Karpas-422 (cell line): ENCODE data around the gene TLE5. TPM values are rescaled to one million over a fixed set of nuclear protein-coding genes. Genes with fewer than 3 reads are reported as not detected.

Experiments
- DNase-seq: peaks from one replicate; pipeline ENCODE4 v3.0.0-alpha.2; 2015
- H2AFZ ChIP-seq: fragments of 200-600 bp; sonication (generic); 2 replicates; pipeline ENCODE4 v1.6.1; 2014; ENCODE audit warnings: antibody characterized with exemption, low read length, mixed read lengths
- H3K27ac ChIP-seq: fragments of 200-600 bp; sonication (generic); 2 replicates; pipeline ENCODE4 v1.5.1; 2014; ENCODE audit warnings: mild to moderate bottlenecking, low read length, moderate library complexity
- H3K27me3 ChIP-seq: fragments of 200-600 bp; sonication (generic); 2 replicates; pipeline ENCODE4 v1.6.1; 2014; ENCODE audit warnings: low read length, mixed read lengths
- H3K36me3 ChIP-seq: fragments of 200-600 bp; sonication (generic); 2 replicates; pipeline ENCODE4 v1.6.1; 2014; ENCODE audit warnings: low read length, mixed read lengths; ENCODE audit not compliant: insufficient read depth
- H3K4me1 ChIP-seq: fragments of 200-600 bp; sonication (generic); 2 replicates; pipeline ENCODE4 v1.6.1; 2014; ENCODE audit warnings: mild to moderate bottlenecking, low read length, mixed read lengths
- H3K4me2 ChIP-seq: fragments of 200-600 bp; sonication (generic); 2 replicates; pipeline ENCODE4 v1.6.1; 2014; ENCODE audit warnings: low read length, low read depth, mild to moderate bottlenecking; ENCODE audit not compliant: poor library complexity, severe bottlenecking
- H3K4me3 ChIP-seq: fragments of 200-600 bp; sonication (generic); 2 replicates; pipeline ENCODE4 v1.5.1; 2014; ENCODE audit warnings: mild to moderate bottlenecking, antibody characterized with exemption, low read length, mixed read lengths
- H3K79me2 ChIP-seq: fragments of 200-600 bp; sonication (generic); 2 replicates; pipeline ENCODE4 v1.6.1; 2014; ENCODE audit warnings: mild to moderate bottlenecking, low read length, mixed read lengths
- H3K9ac ChIP-seq: fragments of 200-600 bp; sonication (generic); 2 replicates; pipeline ENCODE4 v1.6.0; 2014; ENCODE audit warnings: low read length
- H3K9me2 ChIP-seq: fragments of 200-600 bp; sonication (generic), shearing (Covaris generic); replicated peaks from 2 replicates; pipeline ENCODE4 v1.6.0; 2014; ENCODE audit warnings: mild to moderate bottlenecking, low read length, moderate library complexity; ENCODE audit not compliant: insufficient read depth
- H3K9me3 ChIP-seq: fragments of 300-700, 200-600 bp; sonication (generic); 2 replicates; pipeline ENCODE4 v1.6.1; 2014; ENCODE audit warnings: low read length, mixed read lengths
- H4K20me1 ChIP-seq: fragments of 200-600 bp; sonication (generic); 2 replicates; pipeline ENCODE4 v1.6.1; 2014; ENCODE audit warnings: mild to moderate bottlenecking, antibody characterized with exemption, low read length, low read depth; ENCODE audit not compliant: insufficient read depth
- total RNA-seq: library from RNA; depleted of rRNA; stranded (reverse); fragments of >200 nt; shearing (Covaris generic); gene quantifications from 2 replicates; pipeline ENCODE4 v1.2.3, GENCODE V29; 2014; ENCODE audit warnings: low replicate concordance

The TLE5 gene
- total RNA-seq, 1 experiment from 2014 or later, result 146 TPM

DNA sequence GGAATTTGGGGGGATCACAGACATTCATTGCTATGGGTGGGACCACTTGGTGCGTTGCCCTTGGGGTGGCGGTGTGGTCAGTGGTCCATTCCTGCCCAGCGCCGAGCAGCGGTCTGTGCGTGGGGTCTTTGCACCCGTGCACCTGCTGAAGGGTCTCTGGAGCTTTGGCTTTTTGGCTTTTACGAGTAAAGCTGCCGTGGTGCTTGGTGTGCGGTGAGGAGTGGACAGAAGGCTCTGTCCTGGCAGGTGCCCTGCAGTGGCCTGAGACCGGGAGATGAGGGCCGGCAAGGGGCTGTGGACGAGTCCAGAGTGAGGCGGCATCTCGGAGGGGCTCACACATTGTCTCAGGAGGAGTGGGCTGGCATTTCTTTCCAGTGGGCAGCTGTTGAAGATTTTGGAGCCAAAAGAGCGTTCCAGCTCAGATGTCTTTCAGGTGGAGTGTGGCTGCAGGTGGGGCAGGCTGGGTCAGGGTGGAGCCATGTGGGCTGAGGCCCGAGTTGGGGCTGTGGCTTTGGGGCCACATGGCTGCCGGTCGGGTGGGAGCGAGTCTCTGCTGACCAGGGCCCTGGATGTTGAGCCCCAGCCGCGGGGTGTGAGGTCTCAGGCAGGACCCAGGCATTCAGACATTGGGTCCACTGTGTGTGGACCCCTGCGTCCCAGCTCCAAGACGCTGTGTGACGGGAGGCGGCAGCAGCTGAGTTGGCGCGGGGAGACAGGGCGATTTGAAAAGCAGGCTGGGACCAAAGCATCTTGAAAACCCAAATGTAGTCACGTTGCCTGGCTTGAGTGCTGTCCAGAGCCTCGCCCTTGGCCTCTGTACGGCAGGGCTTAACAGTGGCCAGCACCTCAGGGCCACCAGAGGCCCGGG lies 43.6 kb upstream of the TLE5 start:
- no peak for DNase-seq
- no peaks in the 10 kb centered on the region for H3K36me3 ChIP-seq
- H3K9me2 ChIP-seq, result no peaks in the 10 kb centered on the region
- H3K79me2 ChIP-seq, result no peaks in the 10 kb centered on the region
- H4K20me1 ChIP-seq, result 0 out of 2 replicates have a peak, but pooled peaks cover 3% of the 10 kb centered on the region
- H2AFZ ChIP-seq, result no peak overlapping the region
- H3K27ac ChIP-seq, result no peak overlapping the region
- no peak overlapping the region for H3K4me3 ChIP-seq
- H3K9me3 ChIP-seq, result no peaks in the 10 kb centered on the region
- no peaks in the 10 kb centered on the region for H3K4me1 ChIP-seq
- no peak overlapping the region for H3K4me2 ChIP-seq
- H3K27me3 ChIP-seq, result no peaks in the 10 kb centered on the region
- H3K9ac ChIP-seq, result no peak overlapping the region

DNA sequence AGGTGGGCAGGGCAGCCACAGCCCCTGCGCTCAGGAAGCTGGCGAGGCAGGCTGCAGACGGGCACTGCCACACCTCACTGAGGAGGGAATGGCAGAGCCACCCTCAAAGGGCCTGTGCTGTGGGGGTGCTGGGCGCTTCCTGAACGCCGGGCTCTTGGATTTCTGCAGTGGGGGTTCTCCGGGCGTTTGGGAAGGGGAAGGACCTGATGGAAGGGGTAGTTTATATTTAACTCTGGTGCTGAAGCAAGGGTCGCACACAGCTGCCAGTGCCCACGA lies 42.4 kb upstream of the TLE5 start:
- Histone ChIP-seq H3K9me3 (no peaks in the 10 kb centered on the region), H3K36me3 (no peaks in the 10 kb centered on the region), H3K4me1 (no peaks in the 10 kb centered on the region), H3K79me2 (no peaks in the 10 kb centered on the region), H3K4me3 (no peak overlapping the region), H4K20me1 (peaks cover 5% of the 10 kb centered on the region; the same call in 1 of the 2 replicates), H3K4me2 (no peak overlapping the region), H3K27me3 (no peaks in the 10 kb centered on the region), H3K27ac (no peak overlapping the region), H3K9ac (no peak overlapping the region), H2AFZ (no peak overlapping the region), H3K9me2 (no peaks in the 10 kb centered on the region)
- no peak for DNase-seq

DNA sequence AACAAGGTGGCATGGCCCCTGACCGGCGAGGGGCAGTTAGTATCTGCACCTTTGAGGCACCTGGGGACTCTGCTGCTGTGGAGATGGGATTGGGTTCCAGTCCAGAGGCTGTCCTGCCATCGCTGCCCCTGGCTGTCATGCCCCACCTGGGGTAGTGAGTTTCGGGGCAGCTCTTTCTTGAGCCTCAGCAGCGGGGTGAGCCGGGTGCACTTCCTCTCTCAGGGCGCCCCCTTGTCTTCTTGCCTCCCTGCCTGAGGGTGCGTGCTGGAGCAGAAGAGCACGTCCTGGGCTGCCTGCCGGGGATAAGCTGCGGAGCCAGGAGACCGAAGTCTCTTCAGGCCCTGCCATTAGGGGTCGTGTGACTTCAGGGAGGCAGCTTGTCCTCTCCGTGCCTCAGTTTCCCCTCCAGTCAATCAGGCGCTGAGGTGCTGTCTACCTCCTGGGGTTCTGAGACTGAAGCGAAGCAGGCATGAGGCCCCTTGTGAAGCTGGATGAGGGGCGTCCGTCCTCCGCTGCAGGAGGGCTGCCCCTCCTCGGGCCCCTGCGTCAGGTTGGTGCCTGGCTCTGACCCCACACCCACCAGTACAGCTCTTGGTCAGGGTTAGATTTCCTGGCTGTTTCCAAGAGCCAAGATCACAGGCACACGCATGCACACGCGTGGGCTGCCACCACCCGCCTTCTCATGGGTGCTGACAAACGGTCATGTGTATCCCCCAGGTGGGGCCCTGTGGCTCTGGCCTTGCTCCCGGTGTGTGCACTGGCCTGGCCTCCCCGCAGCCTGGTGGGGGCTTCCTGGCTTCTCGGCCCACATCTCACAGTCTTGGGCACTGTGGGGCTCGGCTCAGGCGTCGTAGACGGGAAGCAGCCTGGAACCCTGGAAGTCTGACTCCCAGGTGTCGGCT lies 40.2 kb upstream of the TLE5 start:
- H3K79me2 ChIP-seq, result no peaks in the 10 kb centered on the region
- no peaks in the 10 kb centered on the region for H3K9me3 ChIP-seq
- H4K20me1 ChIP-seq, result peaks cover 7% of the 10 kb centered on the region; the same call in 1 of the 2 replicates
- H3K4me2 ChIP-seq, result no peak overlapping the region
- H3K9ac ChIP-seq, result no peak overlapping the region
- H3K4me1 ChIP-seq, result no peaks in the 10 kb centered on the region
- DNase-seq, result no peak
- no peaks in the 10 kb centered on the region for H3K9me2 ChIP-seq
- H3K27ac ChIP-seq, result no peak overlapping the region
- H2AFZ ChIP-seq, result no peak overlapping the region
- no peaks in the 10 kb centered on the region for H3K36me3 ChIP-seq
- no peak overlapping the region for H3K4me3 ChIP-seq
- no peaks in the 10 kb centered on the region for H3K27me3 ChIP-seq

DNA sequence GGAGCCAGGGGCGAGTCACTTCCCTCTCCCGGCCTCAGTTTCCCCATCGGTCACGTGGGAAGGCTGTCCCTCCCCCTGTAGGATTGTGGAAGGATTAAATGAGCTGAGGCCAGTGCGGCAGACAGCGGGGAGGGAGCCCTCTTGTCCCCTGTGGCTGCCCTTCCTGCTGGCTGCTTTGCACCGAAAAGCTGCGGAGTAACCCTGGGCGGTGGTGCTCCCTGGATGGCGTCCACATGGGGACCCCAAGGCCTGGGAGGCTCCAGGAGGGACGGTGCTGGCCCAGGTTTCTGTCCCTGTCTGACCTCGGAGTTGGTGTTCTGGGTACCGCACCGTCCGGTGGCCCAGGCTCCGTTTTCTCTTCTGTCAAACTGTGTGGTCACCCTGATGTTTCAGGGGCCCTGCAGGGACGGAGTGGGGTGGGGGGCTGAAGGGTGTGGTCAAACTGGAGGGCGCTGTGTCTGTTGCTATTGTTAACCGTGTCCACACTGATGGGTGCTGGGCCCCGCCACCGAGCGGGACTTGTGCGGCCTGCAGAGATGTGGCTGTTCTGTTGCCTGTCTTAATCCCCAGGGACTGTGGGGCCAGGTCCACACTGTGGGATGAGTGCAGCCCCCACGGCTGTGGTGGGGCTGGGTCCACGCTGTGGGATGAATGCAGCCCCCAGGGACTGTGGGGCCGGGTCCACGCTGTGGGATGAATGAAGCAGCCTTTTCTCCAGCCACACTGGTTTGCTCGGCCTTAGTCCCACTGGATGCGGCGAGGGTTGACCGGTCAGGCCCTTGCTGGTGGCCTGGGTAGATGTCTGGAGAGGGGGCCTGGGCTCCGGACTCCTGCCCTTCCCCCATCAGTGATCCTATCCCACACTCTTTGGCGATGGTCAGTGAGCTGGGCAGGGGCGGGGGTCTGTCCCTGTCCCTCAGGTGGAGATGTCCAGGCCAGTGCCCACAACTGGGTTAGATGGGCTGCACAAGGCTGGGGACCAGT lies 38.7 kb upstream of the TLE5 start:
- H3K27me3 ChIP-seq, result no peaks in the 10 kb centered on the region
- no peaks in the 10 kb centered on the region for H3K36me3 ChIP-seq
- H3K79me2 ChIP-seq, result no peaks in the 10 kb centered on the region
- no peak overlapping the region for H3K9ac ChIP-seq
- H3K27ac ChIP-seq, result no peak overlapping the region
- peaks cover 7% of the 10 kb centered on the region; the same call in 1 of the 2 replicates for H4K20me1 ChIP-seq
- no peak overlapping the region for H3K4me2 ChIP-seq
- no peak overlapping the region for H3K4me3 ChIP-seq
- no peaks in the 10 kb centered on the region for H3K4me1 ChIP-seq
- no peaks in the 10 kb centered on the region for H3K9me2 ChIP-seq
- no peak overlapping the region for H2AFZ ChIP-seq
- DNase-seq, result no peak
- H3K9me3 ChIP-seq, result no peaks in the 10 kb centered on the region

DNA sequence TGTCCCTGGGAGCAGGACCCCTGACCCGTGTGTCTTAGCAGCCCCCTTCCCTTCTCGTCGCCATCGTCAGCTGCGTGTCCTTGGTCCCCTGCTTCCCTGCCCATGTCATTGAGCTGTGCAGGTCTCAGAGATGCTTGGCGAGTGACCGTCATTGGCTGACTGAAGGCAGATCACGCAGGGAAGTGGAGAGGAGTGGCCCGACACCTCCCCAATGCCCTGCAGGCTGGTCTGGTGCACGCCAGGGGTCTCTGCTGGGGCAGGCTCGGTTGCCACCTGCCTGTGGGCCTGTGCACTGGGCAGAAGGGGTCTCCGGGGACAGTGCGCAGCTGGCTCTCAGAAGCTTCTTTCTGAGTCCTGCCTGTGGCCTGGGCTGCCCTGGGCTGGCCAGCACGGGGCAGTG lies 38.0 kb upstream of the TLE5 start:
- no peaks in the 10 kb centered on the region for H3K79me2 ChIP-seq
- no peaks in the 10 kb centered on the region for H3K9me3 ChIP-seq
- no peaks in the 10 kb centered on the region for H3K36me3 ChIP-seq
- H2AFZ ChIP-seq, result no peak overlapping the region
- no peak overlapping the region for H3K4me3 ChIP-seq
- no peak overlapping the region for H3K4me2 ChIP-seq
- no peak for DNase-seq
- no peaks in the 10 kb centered on the region for H3K4me1 ChIP-seq
- H3K27ac ChIP-seq, result no peak overlapping the region
- no peaks in the 10 kb centered on the region for H3K27me3 ChIP-seq
- H4K20me1 ChIP-seq, result peaks cover 7% of the 10 kb centered on the region; the same call in 1 of the 2 replicates
- no peak overlapping the region for H3K9ac ChIP-seq
- no peaks in the 10 kb centered on the region for H3K9me2 ChIP-seq

DNA sequence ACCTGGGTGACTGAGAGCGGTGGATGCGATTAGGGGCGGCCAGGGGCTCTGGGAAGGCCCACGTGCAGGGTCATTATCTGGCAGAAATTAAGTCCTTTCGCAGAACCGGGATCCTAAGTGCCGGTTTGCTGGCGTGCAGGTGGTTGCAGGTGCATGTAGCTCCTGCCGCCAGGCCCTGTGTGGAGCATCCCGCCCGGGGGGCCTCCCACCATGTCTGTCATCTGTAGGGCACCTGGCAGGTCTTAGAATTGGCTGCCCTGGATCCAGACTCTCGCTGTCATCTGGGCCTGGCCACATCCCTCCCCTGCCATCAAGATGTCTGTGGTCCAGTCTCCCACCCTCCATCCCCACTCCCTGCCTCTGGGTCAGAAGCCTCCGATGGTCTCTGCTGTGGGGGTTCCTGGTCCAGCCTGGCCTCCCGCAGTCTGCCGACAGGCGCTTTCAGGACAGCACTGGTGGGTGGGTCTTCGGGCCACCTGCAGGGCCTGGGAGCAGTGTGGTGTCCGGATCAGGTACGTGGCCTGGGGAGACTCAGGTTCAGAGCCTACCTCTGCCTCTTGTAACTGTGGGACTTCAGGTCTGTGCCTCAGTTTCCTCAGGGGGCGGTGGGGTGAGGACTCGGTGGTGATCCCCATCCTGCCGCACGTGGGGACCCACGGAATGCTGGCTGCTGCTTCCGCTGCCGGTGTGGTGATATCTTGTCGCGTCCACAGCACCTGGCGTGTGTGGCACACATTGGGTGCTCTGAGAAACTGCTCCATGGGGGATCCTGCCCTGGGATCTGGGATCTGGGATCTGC lies 37.3 kb upstream of the TLE5 start:
- no peak overlapping the region for H3K4me3 ChIP-seq
- no peak for DNase-seq
- no peak overlapping the region for H3K9ac ChIP-seq
- no peaks in the 10 kb centered on the region for H3K79me2 ChIP-seq
- H4K20me1 ChIP-seq, result peaks cover 7% of the 10 kb centered on the region; the same call in 1 of the 2 replicates
- no peak overlapping the region for H2AFZ ChIP-seq
- no peaks in the 10 kb centered on the region for H3K27me3 ChIP-seq
- peaks cover 5% of the 10 kb centered on the region for H3K4me1 ChIP-seq
- no peak overlapping the region for H3K4me2 ChIP-seq
- H3K9me2 ChIP-seq, result no peaks in the 10 kb centered on the region
- no peak overlapping the region for H3K27ac ChIP-seq
- H3K36me3 ChIP-seq, result no peaks in the 10 kb centered on the region
- no peaks in the 10 kb centered on the region for H3K9me3 ChIP-seq

DNA sequence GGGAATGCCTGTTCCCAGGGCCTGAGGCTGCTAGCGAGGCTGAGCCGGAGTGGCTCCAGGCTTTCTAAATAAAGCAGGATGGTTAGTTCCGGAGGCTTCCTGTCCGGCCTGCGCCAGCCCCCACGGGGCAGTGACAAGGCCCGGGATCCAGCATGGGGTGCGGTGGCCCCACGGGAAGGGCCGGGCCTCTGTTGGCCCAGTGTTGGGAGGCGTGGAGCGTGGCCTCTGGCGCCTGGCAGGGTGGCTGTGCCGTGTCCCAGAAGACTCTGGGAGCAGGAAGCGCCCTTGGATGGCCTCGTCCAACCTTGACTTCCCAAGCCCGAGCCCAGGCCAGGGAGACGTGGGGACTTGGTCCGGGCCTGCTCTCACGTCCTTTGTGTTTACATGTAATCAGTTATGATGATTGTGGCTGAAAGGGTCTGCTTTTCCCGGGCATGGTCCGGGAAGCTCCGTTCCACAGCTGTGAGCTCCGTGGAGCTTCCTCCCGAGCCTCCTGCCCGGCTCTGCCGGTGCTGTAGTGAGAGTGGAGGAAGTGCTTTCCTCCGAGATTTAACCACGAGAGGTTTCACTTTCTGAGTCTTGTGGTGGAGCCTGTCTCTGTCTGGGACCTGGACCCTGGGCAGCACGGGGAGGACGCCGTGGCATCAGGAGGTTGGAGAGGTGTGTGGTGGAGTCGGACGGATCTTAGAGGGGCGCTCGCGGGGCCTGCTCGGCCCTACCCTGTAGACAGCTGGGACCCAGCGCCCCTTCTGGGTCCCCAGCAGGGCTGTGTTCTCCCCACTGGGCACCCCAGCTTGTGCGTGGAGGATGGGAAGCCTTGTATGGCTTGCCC lies 36.4 kb upstream of the TLE5 start:
- no peak for DNase-seq
- Histone ChIP-seq H3K4me1 (peaks cover 5% of the 10 kb centered on the region), H3K9ac (no peak overlapping the region), H3K4me3 (no peak overlapping the region), H3K27me3 (no peaks in the 10 kb centered on the region), H3K27ac (no peak overlapping the region), H3K79me2 (no peaks in the 10 kb centered on the region), H2AFZ (no peak overlapping the region), H3K9me3 (no peaks in the 10 kb centered on the region), H3K36me3 (no peaks in the 10 kb centered on the region), H3K9me2 (no peaks in the 10 kb centered on the region), H4K20me1 (peaks cover 7% of the 10 kb centered on the region; the same call in 1 of the 2 replicates), H3K4me2 (no peak overlapping the region)
